HEK293 (cell line): ENCODE measurements around the gene COL24A1.

Experiments used
- CTCF ChIA-PET: fragments of 350-600 bp; formaldehyde crosslinking; extraction: SDS; loops from one replicate; lab custom pipeline; 2021; ENCODE audit warnings: antibody characterized with exemption; lab: Yijun Ruan, JAX
- POLR2A ChIA-PET: fragments of 300-600 bp; formaldehyde crosslinking; extraction: SDS; loops from one replicate; lab custom pipeline; 2020; ENCODE audit warnings: antibody characterized with exemption, inconsistent platforms; lab: Yijun Ruan, JAX
- H3K27ac ChIP-seq: fragments of 200-500 bp; sonication (Bioruptor generic); 2 replicates; pipeline ENCODE4 v1.5.1; 2014; ENCODE audit warnings: low read depth, low read length, control low read depth, inconsistent platforms; ENCODE audit errors: extremely low read depth
- H3K36me3 ChIP-seq, 2 experiments: fragments of 200-500 bp in 1 of 2; sonication (Bioruptor generic) in 1 of 2; 1 replicate in 1 of 2; 2 replicates in 1 of 2; pipeline ENCODE4 v1.5.1; 2014 to 2017; ENCODE audit warnings: inconsistent platforms in 2 of 2, low read length in 2 of 2; ENCODE audit not compliant: control insufficient read depth in 2 of 2, insufficient read depth in 1 of 2
- H3K4me1 ChIP-seq: fragments of 200-500 bp; sonication (Bioruptor generic); 2 replicates; pipeline ENCODE4 v1.5.1; 2014; ENCODE audit warnings: mild to moderate bottlenecking, low read length, inconsistent platforms; ENCODE audit not compliant: control insufficient read depth, insufficient read depth
- H3K4me3 ChIP-seq: 2 replicates; pipeline ENCODE4 v1.5.1; 2011; ENCODE audit warnings: low read depth, mild to moderate bottlenecking, control low read depth, low read length, moderate library complexity
- H3K9me3 ChIP-seq: fragments of 200-500 bp; sonication (Bioruptor generic); 2 replicates; pipeline ENCODE4 v1.5.1; 2014; ENCODE audit warnings: low read depth, low read length, inconsistent platforms; ENCODE audit not compliant: control insufficient read depth, insufficient read depth
- OSR2 ChIP-seq: fragments of 450-650 bp; formaldehyde crosslinking; IDR thresholded peaks from 2 replicates; pipeline ENCODE4 v1.5.1; 2016; ENCODE audit warnings: missing biosample characterization, missing genetic modification characterization
- PRDM10 ChIP-seq: fragments of 450-650 bp; formaldehyde crosslinking; IDR thresholded peaks from 2 replicates; pipeline ENCODE4 v1.5.1; 2016; ENCODE audit warnings: missing biosample characterization, missing genetic modification characterization
- PRDM2 ChIP-seq: fragments of 450-650 bp; formaldehyde crosslinking; IDR thresholded peaks from 2 replicates; pipeline ENCODE4 v1.5.1; 2016; ENCODE audit warnings: missing biosample characterization, missing genetic modification characterization, borderline replicate concordance
- REPIN1 ChIP-seq: fragments of 450-650 bp; formaldehyde crosslinking; IDR thresholded peaks from 2 replicates; pipeline ENCODE4 v1.5.1; 2017; ENCODE audit warnings: missing biosample characterization, missing genetic modification characterization, low read depth
- SCRT1 ChIP-seq: fragments of 450-650 bp; formaldehyde crosslinking; IDR thresholded peaks from 2 replicates; pipeline ENCODE4 v1.5.1; 2016; ENCODE audit warnings: missing biosample characterization, missing genetic modification characterization, borderline replicate concordance
- SP2 ChIP-seq: fragments of 450-650 bp; formaldehyde crosslinking; IDR thresholded peaks from 2 replicates; pipeline ENCODE4 v1.5.1; 2016; ENCODE audit warnings: missing biosample characterization, missing genetic modification characterization
- TCF7L2 ChIP-seq: IDR thresholded peaks from 2 replicates; pipeline ENCODE4 v1.6.1; 2011; ENCODE audit warnings: low read depth, mild to moderate bottlenecking, inconsistent platforms, low read length, moderate library complexity, borderline replicate concordance
- YY1 ChIP-seq: fragments of 450-650 bp; formaldehyde crosslinking; IDR thresholded peaks from 2 replicates; pipeline ENCODE4 v1.5.1; 2018; ENCODE audit warnings: missing biosample characterization, missing genetic modification characterization
- ZFP41 ChIP-seq: fragments of 450-650 bp; formaldehyde crosslinking; IDR thresholded peaks from 2 replicates; pipeline ENCODE4 v1.5.1; 2016; ENCODE audit warnings: missing biosample characterization, missing genetic modification characterization, borderline replicate concordance
- ZNF155 ChIP-seq: fragments of 450-650 bp; formaldehyde crosslinking; IDR thresholded peaks from 2 replicates; pipeline ENCODE4 v1.5.1; 2016; ENCODE audit warnings: missing biosample characterization, missing genetic modification characterization
- ZNF223 ChIP-seq: fragments of 450-650 bp; formaldehyde crosslinking; IDR thresholded peaks from 2 replicates; pipeline ENCODE4 v1.5.1; 2016; ENCODE audit warnings: missing biosample characterization, missing genetic modification characterization
- ZNF266 ChIP-seq: fragments of 450-650 bp; formaldehyde crosslinking; IDR thresholded peaks from 2 replicates; pipeline ENCODE4 v1.5.1; 2016; ENCODE audit warnings: missing biosample characterization, missing genetic modification characterization, low read depth
- ZNF311 ChIP-seq: fragments of 450-650 bp; formaldehyde crosslinking; IDR thresholded peaks from 2 replicates; pipeline ENCODE4 v1.5.1; 2017; ENCODE audit warnings: missing biosample characterization, missing genetic modification characterization, borderline replicate concordance
- ZNF341 ChIP-seq: fragments of 450-650 bp; formaldehyde crosslinking; IDR thresholded peaks from 2 replicates; pipeline ENCODE4; 2016; ENCODE audit warnings: low read depth, missing biosample characterization, missing genetic modification characterization
- ZNF394 ChIP-seq: fragments of 450-650 bp; formaldehyde crosslinking; IDR thresholded peaks from 2 replicates; pipeline ENCODE4 v1.5.1; 2016; ENCODE audit warnings: missing biosample characterization, missing genetic modification characterization, mild to moderate bottlenecking, moderate library complexity, borderline replicate concordance
- ZNF404 ChIP-seq: fragments of 450-650 bp; formaldehyde crosslinking; IDR thresholded peaks from 2 replicates; pipeline ENCODE4 v1.5.1; 2017; ENCODE audit warnings: missing biosample characterization, missing genetic modification characterization
- ZNF529 ChIP-seq: fragments of 450-650 bp; formaldehyde crosslinking; IDR thresholded peaks from 2 replicates; pipeline ENCODE4 v1.5.1; 2017; ENCODE audit warnings: missing genetic modification characterization, missing biosample characterization; ENCODE audit not compliant: insufficient replicate concordance
- ZNF549 ChIP-seq: fragments of 450-650 bp; IDR thresholded peaks from 2 replicates; pipeline ENCODE4 v1.5.1; 2018; ENCODE audit warnings: missing biosample characterization, missing genetic modification characterization, mild to moderate bottlenecking, inconsistent platforms, moderate library complexity
- ZNF600 ChIP-seq: fragments of 450-650 bp; formaldehyde crosslinking; IDR thresholded peaks from 2 replicates; pipeline ENCODE4 v1.5.1; 2016; ENCODE audit warnings: missing biosample characterization, missing genetic modification characterization
- ZNF837 ChIP-seq: fragments of 450-650 bp; formaldehyde crosslinking; IDR thresholded peaks from 2 replicates; pipeline ENCODE4 v1.5.1; 2016; ENCODE audit warnings: missing biosample characterization, missing genetic modification characterization

COL24A1 gene

GRCh38 chr1:86151427-86151826 lies 5.1 kb downstream of the COL24A1 start:
- CTCF ChIA-PET: no interaction called here
- POLR2A ChIA-PET: no interaction called here

GRCh38 chr1:86150553-86151055 lies 6.0 kb downstream of the COL24A1 start:
- TF ChIP-seq SCRT1 (tag by site-specific recombination): no peak
- TF ChIP-seq TCF7L2: no peak
- TF ChIP-seq OSR2 (tag by site-specific recombination): no peak
- peak; percentile 94 for TF ChIP-seq PRDM10 (tag by site-specific recombination)
- TF ChIP-seq ZNF404 (tag by site-specific recombination): no peak
- no peak for TF ChIP-seq ZNF341
- no peak for TF ChIP-seq ZFP41
- no peak for TF ChIP-seq REPIN1 (tag by site-specific recombination)
- no peaks in the 10 kb centered on the region for H3K36me3 ChIP-seq
- ChIA-PET POLR2A (no interaction called here), CTCF (no interaction called here)
- H3K9me3 ChIP-seq: no peaks in the 10 kb centered on the region
- no peak overlapping the region for H3K4me3 ChIP-seq
- H3K4me1 ChIP-seq: no peaks in the 10 kb centered on the region
- H3K27ac ChIP-seq: no peak overlapping the region

More at GRCh38 chr1:86151427-86151826, 5.1 kb downstream of the COL24A1 start:
- Histone ChIP-seq H3K36me3 (no peaks in the 10 kb centered on the region), H3K9me3 (no peaks in the 10 kb centered on the region), H3K27ac (no peak overlapping the region), H3K4me3 (no peak overlapping the region), H3K4me1 (no peaks in the 10 kb centered on the region; the same call in 1 of the 2 replicates)
- TF ChIP-seq SP2 (tag by site-specific recombination) (no peak), ZNF837 (tag by site-specific recombination) (no peak), ZNF600 (no peak), ZNF529 (tag by site-specific recombination) (no peak), ZNF266 (tag by site-specific recombination) (no peak), ZNF394 (tag by site-specific recombination) (no peak), ZNF223 (no peak), YY1 (tag by site-specific recombination) (no peak), ZNF549 (tag by site-specific recombination) (no peak), ZNF311 (tag by site-specific recombination) (no peak), ZNF155 (no peak), PRDM2 (no peak)
